Dendritic cell treated with granulocyte-macrophage colony-stimulating factor and Interleukin-4, amounts not matched to agents 40 ng/mL and 50 ng/mL, for 4 days (primary cell): ENCODE measurements around the gene CTNND2.

Experiments
- H3K27ac Mint-ChIP-seq: one replicate; pipeline ENCODE4 v1.8.0; 2022; ENCODE audit warnings: mild to moderate bottlenecking, mixed read lengths
- H3K27me3 Mint-ChIP-seq: one replicate; pipeline ENCODE4 v1.8.0; 2022; ENCODE audit warnings: mild to moderate bottlenecking, mixed read lengths
- H3K36me3 Mint-ChIP-seq: one replicate; pipeline ENCODE4 v1.8.0; 2022; ENCODE audit warnings: low read depth, mixed read lengths
- H3K4me1 Mint-ChIP-seq: one replicate; pipeline ENCODE4 v1.8.0; 2022; ENCODE audit warnings: low read depth, mixed read lengths
- H3K4me3 Mint-ChIP-seq: one replicate; pipeline ENCODE4 v1.8.0; 2022; ENCODE audit warnings: mild to moderate bottlenecking, moderate library complexity, mixed read lengths
- H3K9me3 Mint-ChIP-seq: one replicate; pipeline ENCODE4 v1.8.0; 2022; ENCODE audit warnings: mixed read lengths
- intact Hi-C: fragments of 100-400 bp; cut with micrococcal nuclease; formaldehyde crosslinking; loops from one replicate; pipeline ENCODE4 v1.15.0; 2022

The CTNND2 gene

DNA sequence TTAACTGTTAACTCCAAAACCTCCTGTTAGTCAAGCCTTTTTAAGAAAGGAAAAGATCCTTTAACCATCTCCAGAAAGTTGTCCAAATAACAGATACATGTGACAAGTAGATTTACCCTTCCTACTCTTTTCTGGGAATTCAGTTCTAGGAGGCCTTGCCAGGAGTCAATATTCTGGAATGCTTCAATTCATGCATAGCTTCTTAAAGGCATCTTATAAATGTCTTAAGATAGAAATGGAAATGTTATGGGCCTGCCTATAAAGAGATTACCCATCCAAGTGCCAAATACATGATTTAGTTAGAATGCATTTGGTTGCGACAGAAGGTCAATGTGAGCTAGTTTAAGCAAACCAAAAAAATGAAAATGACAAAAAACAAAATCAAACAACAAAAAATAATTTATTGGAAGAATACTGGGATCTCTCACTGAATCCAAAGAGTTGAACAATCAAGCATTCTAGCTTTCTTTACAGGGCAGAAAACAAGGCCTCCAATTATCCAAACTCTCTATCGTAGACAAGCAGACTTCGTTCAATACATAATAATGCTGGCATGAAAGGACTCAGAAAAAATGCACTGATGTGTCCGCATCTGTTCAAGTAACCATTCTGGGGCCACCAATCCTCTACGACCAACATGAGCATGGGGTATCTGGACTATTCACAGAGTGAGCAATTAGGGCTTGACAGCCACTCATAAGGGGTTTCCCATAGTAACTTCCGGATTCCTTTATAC lies 188.6 kb downstream of the CTNND2 start:
- Mint-ChIP-seq H3K27ac (no peak overlapping the region), H3K4me3 (no peak overlapping the region), H3K4me1 (no peaks in the 10 kb centered on the region), H3K27me3 (no peaks in the 10 kb centered on the region), H3K36me3 (no peaks in the 10 kb centered on the region), H3K9me3 (no peaks in the 10 kb centered on the region)
- intact Hi-C loops: no loop called here

- Mint-ChIP-seq H3K9me3 (no peaks in the 10 kb centered on the region), H3K36me3 (no peaks in the 10 kb centered on the region), H3K27me3 (no peaks in the 10 kb centered on the region), H3K4me1 (no peaks in the 10 kb centered on the region), H3K27ac (no peak overlapping the region), H3K4me3 (no peak overlapping the region)
- intact Hi-C loops: no loop called here
Measured at GRCh38 chr5:11711932-11712331, 192.3 kb downstream of the CTNND2 start.

- Mint-ChIP-seq H3K4me1 (no peaks in the 10 kb centered on the region), H3K36me3 (no peaks in the 10 kb centered on the region), H3K4me3 (no peak overlapping the region), H3K9me3 (no peaks in the 10 kb centered on the region), H3K27me3 (no peaks in the 10 kb centered on the region), H3K27ac (no peak overlapping the region)
- intact Hi-C loops: no loop called here
Measured at GRCh38 chr5:11709021-11709420, 195.2 kb downstream of the CTNND2 start.

DNA sequence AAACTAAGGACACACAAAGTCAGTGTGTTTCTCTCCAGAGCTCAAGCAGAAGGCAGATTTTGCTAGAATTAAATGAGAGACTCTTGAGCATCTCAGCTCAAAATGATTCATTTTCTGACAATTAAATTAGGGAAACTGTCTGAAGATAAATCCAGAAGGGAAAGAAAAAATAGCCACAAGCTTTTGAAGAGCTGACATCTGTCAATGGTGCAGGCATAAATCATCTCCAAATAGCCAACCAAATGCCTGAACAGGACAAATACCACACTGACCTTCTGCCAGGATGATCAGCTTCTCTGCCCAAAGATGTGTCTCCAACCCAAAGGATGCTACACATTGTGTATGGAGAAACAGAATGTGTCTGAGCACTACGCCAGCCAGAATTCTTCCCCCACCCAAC lies 199.3 kb downstream of the CTNND2 start:
- H3K9me3 Mint-ChIP-seq: no peaks in the 10 kb centered on the region
- H3K36me3 Mint-ChIP-seq: no peaks in the 10 kb centered on the region
- H3K4me3 Mint-ChIP-seq: no peak overlapping the region
- H3K4me1 Mint-ChIP-seq: no peaks in the 10 kb centered on the region
- no peak overlapping the region for H3K27ac Mint-ChIP-seq
- peaks cover 3% of the 10 kb centered on the region for H3K27me3 Mint-ChIP-seq
- intact Hi-C loops: no loop called here

DNA sequence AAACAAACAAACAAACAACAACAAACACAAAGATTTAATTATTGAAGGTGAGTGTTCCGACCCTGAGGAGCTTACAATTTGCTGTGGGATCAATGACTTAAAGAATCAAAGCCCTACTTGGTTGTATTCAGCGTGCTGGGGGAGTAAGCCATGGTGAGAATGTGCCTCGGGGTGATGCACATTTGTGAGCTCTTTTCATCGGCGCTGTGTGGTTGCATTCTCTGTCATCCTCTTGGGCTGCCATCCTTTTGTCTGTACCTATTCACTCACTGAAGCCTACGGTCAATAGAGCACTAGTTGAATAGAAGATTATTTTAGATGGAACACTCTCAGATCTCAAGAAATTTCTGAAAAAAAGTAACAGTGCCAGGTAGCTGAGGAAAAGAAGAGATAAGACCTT lies 203.9 kb downstream of the CTNND2 start:
- H3K27me3 Mint-ChIP-seq: peaks cover 3% of the 10 kb centered on the region
- H3K4me1 Mint-ChIP-seq: no peaks in the 10 kb centered on the region
- no peaks in the 10 kb centered on the region for H3K36me3 Mint-ChIP-seq
- H3K27ac Mint-ChIP-seq: no peak overlapping the region
- H3K9me3 Mint-ChIP-seq: no peaks in the 10 kb centered on the region
- intact Hi-C loops: no loop called here
- H3K4me3 Mint-ChIP-seq: no peak overlapping the region

- Mint-ChIP-seq H3K4me3 (no peak overlapping the region), H3K9me3 (no peaks in the 10 kb centered on the region), H3K4me1 (no peaks in the 10 kb centered on the region), H3K27ac (no peak overlapping the region), H3K27me3 (peaks cover 5% of the 10 kb centered on the region), H3K36me3 (no peaks in the 10 kb centered on the region)
- intact Hi-C loops: no loop called here
Measured at GRCh38 chr5:11692636-11693035, 211.6 kb downstream of the CTNND2 start.

GRCh38 chr5:11687498-11687897 lies 216.7 kb downstream of the CTNND2 start:
- Mint-ChIP-seq H3K4me3 (no peak overlapping the region), H3K36me3 (no peaks in the 10 kb centered on the region), H3K27me3 (peaks cover 5% of the 10 kb centered on the region), H3K27ac (no peak overlapping the region), H3K9me3 (peaks cover 5% of the 10 kb centered on the region), H3K4me1 (peaks cover 7% of the 10 kb centered on the region)
- intact Hi-C loops: loop anchor here (10.0 kb wide), 1 partner anchor 653 kb away; no protein-coding TSS in a partner anchor

- H3K9me3 Mint-ChIP-seq: peaks cover 5% of the 10 kb centered on the region
- intact Hi-C loops: loop anchor here (10.0 kb wide), 1 partner anchor 650 kb away; no protein-coding TSS in a partner anchor
- no peaks in the 10 kb centered on the region for H3K36me3 Mint-ChIP-seq
- H3K27ac Mint-ChIP-seq: no peak overlapping the region
- peaks cover 7% of the 10 kb centered on the region for H3K4me1 Mint-ChIP-seq
- peaks cover 17% of the 10 kb centered on the region for H3K27me3 Mint-ChIP-seq
- no peak overlapping the region for H3K4me3 Mint-ChIP-seq
Measured at GRCh38 chr5:11684607-11685006, 219.6 kb downstream of the CTNND2 start.

GRCh38 chr5:11683666-11684065 lies 220.6 kb downstream of the CTNND2 start:
- no peaks in the 10 kb centered on the region for H3K36me3 Mint-ChIP-seq
- H3K4me3 Mint-ChIP-seq: no peak overlapping the region
- peaks cover 5% of the 10 kb centered on the region for H3K9me3 Mint-ChIP-seq
- H3K4me1 Mint-ChIP-seq: peaks cover 7% of the 10 kb centered on the region
- peaks cover 17% of the 10 kb centered on the region for H3K27me3 Mint-ChIP-seq
- H3K27ac Mint-ChIP-seq: peak overlapping the region; percentile 21
- intact Hi-C loops: loop anchor here (10.0 kb wide), 1 partner anchor 649 kb away; no protein-coding TSS in a partner anchor

GRCh38 chr5:11681796-11682195 lies 222.4 kb downstream of the CTNND2 start:
- Mint-ChIP-seq H3K9me3 (peaks cover 5% of the 10 kb centered on the region), H3K27ac (no peak overlapping the region), H3K4me3 (no peak overlapping the region), H3K4me1 (peaks cover 7% of the 10 kb centered on the region), H3K36me3 (no peaks in the 10 kb centered on the region), H3K27me3 (peaks cover 12% of the 10 kb centered on the region)
- intact Hi-C loops: loop anchor here (10.0 kb wide), 1 partner anchor 647 kb away; no protein-coding TSS in a partner anchor

DNA sequence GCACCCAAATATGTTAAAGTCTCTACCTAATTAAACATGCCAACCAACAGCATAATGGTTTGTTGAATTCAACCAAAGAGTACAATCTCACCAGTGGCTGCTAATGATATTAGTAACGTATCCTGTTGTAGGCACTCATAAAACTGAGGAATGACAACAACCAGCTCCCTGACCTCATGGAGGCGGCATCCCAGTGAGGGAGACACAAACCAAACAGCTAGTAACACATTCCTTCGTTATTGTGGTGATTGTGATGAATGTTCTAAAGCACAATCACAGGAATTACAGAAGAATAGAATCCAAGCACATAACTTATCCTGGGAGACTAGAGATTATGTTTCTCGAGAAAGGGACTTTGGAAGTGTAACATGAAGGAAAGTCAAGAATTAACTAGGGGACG lies 224.6 kb downstream of the CTNND2 start:
- Mint-ChIP-seq H3K4me3 (no peak overlapping the region), H3K4me1 (peaks cover 2% of the 10 kb centered on the region), H3K9me3 (peaks cover under 1% of the 10 kb centered on the region), H3K36me3 (no peaks in the 10 kb centered on the region), H3K27me3 (peaks cover 16% of the 10 kb centered on the region), H3K27ac (no peak overlapping the region)
- intact Hi-C loops: loop anchor here (10.0 kb wide), 1 partner anchor 645 kb away; no protein-coding TSS in a partner anchor

GRCh38 chr5:11675184-11675583 lies 229.1 kb downstream of the CTNND2 start:
- no peaks in the 10 kb centered on the region for H3K36me3 Mint-ChIP-seq
- H3K4me3 Mint-ChIP-seq: no peak overlapping the region
- peaks cover 4% of the 10 kb centered on the region for H3K4me1 Mint-ChIP-seq
- intact Hi-C loops: no loop called here
- peaks cover 7% of the 10 kb centered on the region for H3K9me3 Mint-ChIP-seq
- no peak overlapping the region for H3K27ac Mint-ChIP-seq
- peaks cover 6% of the 10 kb centered on the region for H3K27me3 Mint-ChIP-seq

DNA sequence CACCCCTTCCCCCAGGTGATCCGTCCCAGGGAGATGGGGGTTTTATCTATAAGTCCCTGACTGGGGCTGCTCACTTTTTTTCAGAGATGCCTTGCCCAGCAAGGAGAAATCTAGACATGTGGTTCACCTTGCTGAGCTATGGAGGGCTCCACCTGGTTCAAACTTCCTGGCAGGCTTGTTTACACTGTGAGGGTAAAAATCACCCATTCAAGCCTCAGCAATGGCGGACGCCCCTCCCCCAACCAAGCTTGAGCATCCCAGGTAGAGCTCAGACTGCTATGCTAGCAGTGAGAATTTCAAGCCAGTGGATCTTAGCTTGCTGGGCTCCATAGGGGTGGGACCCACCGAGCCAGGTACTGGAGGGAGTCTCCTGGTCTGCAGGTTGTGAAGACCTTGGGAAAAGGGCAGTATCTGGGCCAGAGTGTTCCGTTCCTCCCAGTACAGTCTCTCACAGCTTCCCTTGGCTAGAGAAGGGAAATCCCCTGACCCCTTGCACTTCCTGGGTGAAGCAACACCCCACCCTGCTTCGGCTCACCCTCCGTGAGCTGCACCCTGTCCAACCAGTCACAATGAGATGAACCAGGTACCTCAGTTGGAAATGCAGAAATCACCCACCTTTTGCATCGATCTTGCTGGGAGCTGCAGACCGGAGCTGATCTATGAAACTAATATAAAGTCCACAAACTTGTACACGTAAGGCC lies 231.7 kb downstream of the CTNND2 start:
- Mint-ChIP-seq H3K27ac (no peak overlapping the region), H3K27me3 (peaks cover 6% of the 10 kb centered on the region), H3K4me1 (peaks cover 4% of the 10 kb centered on the region), H3K4me3 (no peak overlapping the region), H3K36me3 (no peaks in the 10 kb centered on the region), H3K9me3 (peaks cover 21% of the 10 kb centered on the region)
- intact Hi-C loops: no loop called here

GRCh38 chr5:11658376-11658775 lies 245.9 kb downstream of the CTNND2 start:
- H3K4me1 Mint-ChIP-seq: no peaks in the 10 kb centered on the region
- intact Hi-C loops: no loop called here
- H3K4me3 Mint-ChIP-seq: no peak overlapping the region
- H3K27ac Mint-ChIP-seq: no peak overlapping the region
- H3K9me3 Mint-ChIP-seq: no peaks in the 10 kb centered on the region
- H3K36me3 Mint-ChIP-seq: no peaks in the 10 kb centered on the region
- H3K27me3 Mint-ChIP-seq: no peaks in the 10 kb centered on the region
